Fibroblast of the aortic adventitia (primary cell): ENCODE measurements around the gene DOCK3. TPM values are rescaled to one million over a fixed set of nuclear protein-coding genes. Genes with fewer than 3 reads are reported as not detected.
"Not testable (repeated sequence)": the region's sequence is repeated elsewhere in the genome, so short reads cannot be mapped to it uniquely, and the experiment has no call there.

Experiments
- DNase-seq: peaks from one replicate; pipeline ENCODE4 v3.0.0-alpha.2; 2010; ENCODE audit warnings: low read depth
- H3K4me3 ChIP-seq: 2 replicates; pipeline ENCODE4 v1.5.1; 2011; ENCODE audit warnings: low read depth, mild to moderate bottlenecking, control low read depth, low read length, moderate library complexity
- total RNA-seq: library from RNA; depleted of rRNA; stranded (reverse); fragments of >200 nt; gene quantifications from 2 replicates; pipeline ENCODE4 v1.2.3, GENCODE V29; 2012; ENCODE audit warnings: low replicate concordance
- TF ChIP-seq, protein P1 (sequence below): IDR thresholded peaks from 2 replicates; pipeline ENCODE4 v1.5.1; 2011; ENCODE audit warnings: mild to moderate bottlenecking, low read length, control low read depth, inconsistent platforms; ENCODE audit not compliant: insufficient read depth

Gene DOCK3
- total RNA-seq, 1 donor: 0.36 TPM

DNA sequence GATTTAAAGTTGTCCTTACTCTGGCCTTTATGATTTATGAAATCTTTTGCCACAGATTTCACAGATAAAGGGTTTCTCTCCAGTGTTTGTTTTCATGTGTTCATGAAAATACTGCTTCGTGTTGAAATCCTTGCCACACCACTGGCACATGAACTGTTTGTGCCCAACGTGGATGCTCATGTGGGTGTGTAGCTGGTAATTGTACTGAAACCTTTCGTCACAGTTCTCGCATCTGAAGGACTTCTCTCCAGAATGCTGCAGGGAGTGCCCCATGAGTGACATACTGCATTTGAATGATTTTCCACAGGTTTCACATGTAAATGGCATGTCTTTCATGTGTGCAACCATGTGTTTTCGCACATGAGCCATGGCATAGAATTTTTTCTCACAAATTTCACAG, 111.9 kb downstream of the DOCK3 start:
- TF ChIP-seq, protein P1, sequence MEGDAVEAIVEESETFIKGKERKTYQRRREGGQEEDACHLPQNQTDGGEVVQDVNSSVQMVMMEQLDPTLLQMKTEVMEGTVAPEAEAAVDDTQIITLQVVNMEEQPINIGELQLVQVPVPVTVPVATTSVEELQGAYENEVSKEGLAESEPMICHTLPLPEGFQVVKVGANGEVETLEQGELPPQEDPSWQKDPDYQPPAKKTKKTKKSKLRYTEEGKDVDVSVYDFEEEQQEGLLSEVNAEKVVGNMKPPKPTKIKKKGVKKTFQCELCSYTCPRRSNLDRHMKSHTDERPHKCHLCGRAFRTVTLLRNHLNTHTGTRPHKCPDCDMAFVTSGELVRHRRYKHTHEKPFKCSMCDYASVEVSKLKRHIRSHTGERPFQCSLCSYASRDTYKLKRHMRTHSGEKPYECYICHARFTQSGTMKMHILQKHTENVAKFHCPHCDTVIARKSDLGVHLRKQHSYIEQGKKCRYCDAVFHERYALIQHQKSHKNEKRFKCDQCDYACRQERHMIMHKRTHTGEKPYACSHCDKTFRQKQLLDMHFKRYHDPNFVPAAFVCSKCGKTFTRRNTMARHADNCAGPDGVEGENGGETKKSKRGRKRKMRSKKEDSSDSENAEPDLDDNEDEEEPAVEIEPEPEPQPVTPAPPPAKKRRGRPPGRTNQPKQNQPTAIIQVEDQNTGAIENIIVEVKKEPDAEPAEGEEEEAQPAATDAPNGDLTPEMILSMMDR: no peak
- DNase-seq: no peak
- H3K4me3 ChIP-seq: no peak overlapping the region

DNA sequence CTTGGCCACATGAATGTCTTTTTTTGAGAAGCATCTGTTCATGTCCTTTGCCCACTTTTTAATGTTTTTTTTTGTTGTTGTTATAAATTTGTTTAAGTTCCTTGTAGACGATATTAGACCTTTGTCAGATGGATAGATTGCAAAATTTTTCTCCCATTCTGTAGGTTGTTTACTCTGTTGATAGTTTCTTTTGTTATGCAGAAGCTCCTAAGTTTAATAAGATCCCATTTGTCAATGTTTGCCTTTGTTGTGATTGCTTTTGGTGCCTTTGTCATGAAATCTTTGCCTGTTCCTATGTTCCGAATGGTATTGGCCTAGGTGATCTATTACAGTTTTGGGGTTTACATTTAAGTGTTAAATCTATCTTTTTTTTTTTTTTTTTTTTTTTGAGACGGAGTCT, 116.2 kb downstream of the DOCK3 start:
- not testable (repeated sequence) for H3K4me3 ChIP-seq, DNase-seq

DNA sequence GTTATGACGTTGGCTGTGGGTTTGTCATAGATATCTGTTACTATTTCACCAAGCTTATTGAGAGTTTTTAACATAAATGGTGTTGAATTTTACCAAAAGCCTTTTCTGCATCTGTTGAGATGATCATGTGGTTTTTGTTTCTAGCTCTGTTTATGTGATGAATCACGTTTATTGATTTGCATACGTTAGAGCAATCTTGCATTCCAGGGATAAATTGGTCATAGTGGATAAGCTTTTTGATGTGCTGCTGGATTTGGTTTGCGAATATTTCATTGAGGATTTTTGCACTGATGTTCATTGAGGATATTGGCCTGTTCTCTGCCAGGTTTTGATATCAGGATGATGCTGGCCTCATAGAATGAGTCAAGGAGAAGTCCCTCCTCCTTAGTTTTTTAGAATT, 117.8 kb downstream of the DOCK3 start:
- H3K4me3 ChIP-seq: no peak overlapping the region
- DNase-seq: no peak
- TF ChIP-seq, protein P1: no peak

DNA sequence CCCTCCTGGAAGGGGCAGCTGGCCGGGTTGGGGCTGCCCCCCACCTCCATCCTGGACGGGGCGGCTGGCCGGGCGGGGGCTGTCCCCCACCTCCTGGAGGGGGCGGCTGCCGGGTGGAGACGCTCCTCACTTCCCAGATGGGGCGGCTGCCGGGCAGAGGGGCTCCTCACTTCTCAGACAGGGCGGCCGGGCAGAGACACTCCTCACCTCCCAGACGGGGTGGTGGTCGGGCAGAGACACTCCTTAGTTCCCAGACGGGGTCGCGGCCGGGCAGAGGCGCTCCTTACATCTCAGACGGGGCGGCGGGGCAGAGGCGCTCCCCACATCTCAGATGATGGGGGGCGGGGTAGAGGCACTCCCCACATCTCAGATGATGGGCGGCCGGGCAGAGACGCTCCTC, 129.1 kb downstream of the DOCK3 start:
- H3K4me3 ChIP-seq, DNase-seq: not testable (repeated sequence)

- DNase-seq, H3K4me3 ChIP-seq: not testable (repeated sequence)
Measured at GRCh38 chr3:50804376-50804775, 129.6 kb downstream of the DOCK3 start.

DNA sequence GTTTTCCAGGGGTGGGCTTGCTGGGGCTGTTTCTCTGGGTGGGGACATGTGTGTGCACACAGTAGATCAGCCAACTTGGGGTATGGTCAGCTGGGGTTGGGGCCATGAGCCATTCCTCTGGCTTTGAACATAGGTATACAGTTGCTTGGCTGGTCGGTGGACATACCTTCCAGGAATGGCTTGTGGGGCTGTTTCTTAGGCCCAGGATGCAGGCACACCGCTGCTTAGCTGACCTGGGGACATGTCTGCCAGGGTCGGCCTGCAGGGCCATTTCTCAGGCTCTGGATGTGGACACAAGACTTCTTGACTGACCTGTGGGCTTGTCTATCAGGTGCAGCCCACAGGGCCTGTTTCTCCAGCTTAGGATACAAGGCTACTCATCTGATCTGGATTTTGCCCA, 130.6 kb downstream of the DOCK3 start:
- TF ChIP-seq, protein P1: no peak
- no peak overlapping the region for H3K4me3 ChIP-seq
- DNase-seq: no peak

- DNase-seq: no peak
- no peak overlapping the region for H3K4me3 ChIP-seq
- TF ChIP-seq, protein P1: no peak
Measured at GRCh38 chr3:50806031-50806430, 131.3 kb downstream of the DOCK3 start.

- DNase-seq: no peak
- TF ChIP-seq, protein P1: no peak
- no peak overlapping the region for H3K4me3 ChIP-seq
Measured at GRCh38 chr3:50806806-50807205, 132.1 kb downstream of the DOCK3 start.

DNA sequence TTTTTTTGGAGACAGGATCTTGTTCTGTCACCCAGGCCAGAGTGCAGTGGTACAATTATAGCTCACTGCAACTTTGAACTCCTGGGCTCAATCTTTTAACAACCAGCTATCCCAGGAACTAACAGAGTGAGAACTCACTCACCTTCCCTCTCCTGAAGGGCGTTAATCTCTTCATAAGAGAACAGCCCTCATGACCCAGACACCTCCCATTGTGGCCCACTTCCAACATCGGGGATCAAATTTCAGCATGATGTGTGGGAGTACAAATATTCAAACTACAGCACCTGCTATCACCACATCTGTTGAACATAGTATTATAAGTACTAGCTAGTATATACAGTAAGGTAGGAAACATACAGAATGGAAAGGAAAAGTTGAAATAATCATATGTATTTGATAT, 132.5 kb downstream of the DOCK3 start:
- DNase-seq: no peak
- TF ChIP-seq, protein P1: no peak
- H3K4me3 ChIP-seq: no peak overlapping the region
